Caco-2 (cell line): ENCODE results near the gene CD160. TPM values are rescaled to one million over a fixed set of nuclear protein-coding genes. Genes with fewer than 3 reads are reported as not detected.
"Not testable (repeated sequence)": the region's sequence is repeated elsewhere in the genome, so short reads cannot be mapped to it uniquely, and the experiment has no call there.

Experiments used
- BruUV-seq: library from RNA; stranded (reverse); fragments of 400-500 nt; replicated peaks from 2 replicates; lab custom pipeline; 2021; lab: Mats Ljungman, UMichigan
- CTCF ChIA-PET: fragments of 300-600 bp; sonication (Branson Sonifier 250); formaldehyde crosslinking; loops from one replicate; lab custom pipeline; 2022; ENCODE audit warnings: antibody characterized with exemption; lab: Charles Lee
- POLR2A ChIA-PET: fragments of 300-600 bp; sonication (Branson Sonifier 250); formaldehyde crosslinking; loops from one replicate; lab custom pipeline; 2022; ENCODE audit warnings: antibody characterized with exemption; lab: Charles Lee
- DNase-seq, 2 experiments: peaks; one replicate each; pipeline versions ENCODE4 v3.0.0 to v3.0.0-alpha.2; 2020 to 2022
- H3K27me3 ChIP-seq: replicated peaks from 2 replicates; pipeline ENCODE4 v1.6.0; 2011; ENCODE audit warnings: low read length; ENCODE audit not compliant: control insufficient read depth, insufficient read depth
- H3K36me3 ChIP-seq: 2 replicates; pipeline ENCODE4 v1.5.1; 2011; ENCODE audit warnings: low read length; ENCODE audit not compliant: control insufficient read depth, insufficient read depth
- H3K4me1 ChIP-seq: fragments of 250-450 bp; sonication (Bioruptor Pico); 2 replicates; pipeline ENCODE4 v1.5.1; 2020; ENCODE audit warnings: mild to moderate bottlenecking
- H3K4me3 ChIP-seq: 2 replicates; pipeline ENCODE4 v1.5.1; 2011; ENCODE audit warnings: low read depth, mild to moderate bottlenecking, control low read depth, low read length
- H3K9me3 ChIP-seq: fragments of 250-450 bp; sonication (Bioruptor Pico); 2 replicates; pipeline ENCODE4 v1.5.1; 2020; ENCODE audit warnings: mild to moderate bottlenecking, moderate library complexity
- H3K27ac Mint-ChIP-seq: one replicate; pipeline ENCODE4 v1.8.0; 2022; ENCODE audit warnings: mixed read lengths; ENCODE audit not compliant: unreplicated experiment
- H3K27me3 Mint-ChIP-seq: one replicate; pipeline ENCODE4 v1.8.0; 2022; ENCODE audit warnings: mixed read lengths; ENCODE audit not compliant: insufficient read depth, unreplicated experiment
- H3K36me3 Mint-ChIP-seq: one replicate; pipeline ENCODE4 v1.8.0; 2022; ENCODE audit warnings: mild to moderate bottlenecking, mixed read lengths; ENCODE audit not compliant: insufficient read depth, unreplicated experiment
- H3K4me1 Mint-ChIP-seq: one replicate; pipeline ENCODE4 v1.8.0; 2022; ENCODE audit warnings: low read depth, mixed read lengths; ENCODE audit not compliant: unreplicated experiment
- H3K4me3 Mint-ChIP-seq: one replicate; pipeline ENCODE4 v1.8.0; 2022; ENCODE audit warnings: mild to moderate bottlenecking, moderate library complexity, mixed read lengths; ENCODE audit not compliant: unreplicated experiment
- H3K9me3 Mint-ChIP-seq: one replicate; pipeline ENCODE4 v1.8.0; 2022; ENCODE audit warnings: mixed read lengths; ENCODE audit not compliant: unreplicated experiment
- CTCF ChIP-seq, 2 experiments: fragments of 200-600 bp in 1 of 2; IDR thresholded peaks; 1 replicate in 1 of 2; 2 replicates in 1 of 2; pipeline versions ENCODE4 v1.5.1 to v1.8.0; 2011 to 2022; ENCODE audit warnings: antibody characterized with exemption in 1 of 2, control low read depth in 1 of 2, inconsistent platforms in 1 of 2, low read depth in 1 of 2, low read length in 1 of 2, mild to moderate bottlenecking in 1 of 2, moderate library complexity in 1 of 2; ENCODE audit not compliant: insufficient read depth in 1 of 2, severe bottlenecking in 1 of 2, unreplicated experiment in 1 of 2
- intact Hi-C: fragments of 100-400 bp; cut with micrococcal nuclease; formaldehyde crosslinking; loops from one replicate; pipeline ENCODE4 v1.10.0; 2022; ENCODE audit not compliant: unreplicated experiment
- total RNA-seq: library from RNA; stranded (reverse); gene quantifications from 2 replicates; pipeline ENCODE4 v1.2.3, GENCODE V29; 2022

Gene CD160
- total RNA-seq, 1 experiment from 2014 or later = 0.20 TPM

- Mint-ChIP-seq H3K27ac (no peak overlapping the region), H3K27me3 (no peaks in the 10 kb centered on the region), H3K4me1 (peaks cover 6% of the 10 kb centered on the region), H3K36me3 (peaks cover 43% of the 10 kb centered on the region), H3K4me3 (no peak overlapping the region), H3K9me3 (no peaks in the 10 kb centered on the region)
- peaks cover 2% of the 10 kb centered on the region for H3K36me3 ChIP-seq
- peaks cover 22% of the 10 kb centered on the region for H3K9me3 ChIP-seq
- no peak overlapping the region for H3K4me3 ChIP-seq
- TF ChIP-seq CTCF (IDR thresholded peaks at IDR 0.05; ENCODE audit: insufficient read depth in 1 of 2, low read depth in 1 of 2, low read length in 1 of 2, severe bottlenecking in 1 of 2, unreplicated experiment in 1 of 2) = no peak
- intact Hi-C loops = no loop called here
- peaks cover 37% of the 10 kb centered on the region for H3K4me1 ChIP-seq
- ChIA-PET POLR2A (no interaction called here), CTCF (no interaction called here)
- no TSS peak for BruUV-seq
- H3K27me3 ChIP-seq = no peaks in the 10 kb centered on the region
- no peak for DNase-seq
Measured at GRCh38 chr1:145759721-145760120, 40.4 kb downstream of the CD160 start.

GRCh38 chr1:145760395-145760949 lies 41.2 kb downstream of the CD160 start:
- CTCF ChIA-PET, DNase-seq, H3K27me3 Mint-ChIP-seq, POLR2A ChIA-PET, H3K4me1 Mint-ChIP-seq, H3K4me3 Mint-ChIP-seq, H3K4me3 ChIP-seq, H3K36me3 ChIP-seq, intact Hi-C loops, H3K27ac Mint-ChIP-seq, H3K27me3 ChIP-seq, H3K9me3 Mint-ChIP-seq, BruUV-seq: not testable (repeated sequence)
- peaks cover 43% of the 10 kb centered on the region for H3K4me1 ChIP-seq
- peaks cover 22% of the 10 kb centered on the region for H3K9me3 ChIP-seq
- H3K36me3 Mint-ChIP-seq = peaks cover 43% of the 10 kb centered on the region

- H3K36me3 ChIP-seq, H3K4me3 Mint-ChIP-seq, H3K4me3 ChIP-seq, intact Hi-C loops, POLR2A ChIA-PET, H3K27ac Mint-ChIP-seq, CTCF ChIA-PET, BruUV-seq, H3K27me3 ChIP-seq, H3K27me3 Mint-ChIP-seq, H3K4me1 Mint-ChIP-seq, H3K9me3 Mint-ChIP-seq: not testable (repeated sequence)
- Histone ChIP-seq H3K9me3 (peaks cover 22% of the 10 kb centered on the region), H3K4me1 (peaks cover 51% of the 10 kb centered on the region)
- H3K36me3 Mint-ChIP-seq = peaks cover 43% of the 10 kb centered on the region
- peak in 1 of 2 experiments; percentile 7 for DNase-seq
Measured at GRCh38 chr1:145761498-145761897, 42.2 kb downstream of the CD160 start.

- H3K4me1 Mint-ChIP-seq, CTCF ChIA-PET, POLR2A ChIA-PET, H3K27me3 Mint-ChIP-seq, H3K4me3 ChIP-seq, H3K27ac Mint-ChIP-seq, H3K27me3 ChIP-seq, intact Hi-C loops, H3K9me3 Mint-ChIP-seq, H3K36me3 ChIP-seq, BruUV-seq: not testable (repeated sequence)
- Mint-ChIP-seq H3K36me3 (peaks cover 43% of the 10 kb centered on the region), H3K4me3 (peak overlapping the region; percentile 20)
- Histone ChIP-seq H3K9me3 (peaks cover 22% of the 10 kb centered on the region), H3K4me1 (peaks cover 51% of the 10 kb centered on the region)
- DNase-seq = peak in 1 of 2 experiments; percentile 4
Measured at GRCh38 chr1:145762001-145762400, 42.7 kb downstream of the CD160 start.

- H3K9me3 ChIP-seq = peaks cover 22% of the 10 kb centered on the region
- H3K36me3 Mint-ChIP-seq = peaks cover 56% of the 10 kb centered on the region
- H3K27me3 Mint-ChIP-seq, CTCF ChIA-PET, intact Hi-C loops, H3K27ac Mint-ChIP-seq, H3K4me3 Mint-ChIP-seq, DNase-seq, H3K9me3 Mint-ChIP-seq, H3K4me3 ChIP-seq, BruUV-seq, H3K36me3 ChIP-seq, H3K27me3 ChIP-seq, H3K4me1 Mint-ChIP-seq, POLR2A ChIA-PET: not testable (repeated sequence)
- H3K4me1 ChIP-seq = peaks cover 42% of the 10 kb centered on the region
Measured at GRCh38 chr1:145764231-145764940, 45.1 kb downstream of the CD160 start.

GRCh38 chr1:145765127-145765526 lies 45.8 kb downstream of the CD160 start:
- intact Hi-C loops = loop anchor here (1.0 kb wide), 1 partner anchor 25 kb away; no protein-coding TSS in a partner anchor
- H3K36me3 Mint-ChIP-seq = peaks cover 50% of the 10 kb centered on the region
- H3K4me3 ChIP-seq, H3K4me1 Mint-ChIP-seq, H3K4me3 Mint-ChIP-seq, H3K27me3 Mint-ChIP-seq, CTCF ChIA-PET, H3K9me3 Mint-ChIP-seq, BruUV-seq, H3K27me3 ChIP-seq, H3K36me3 ChIP-seq: not testable (repeated sequence)
- Histone ChIP-seq H3K4me1 (peaks cover 42% of the 10 kb centered on the region), H3K9me3 (peaks cover 22% of the 10 kb centered on the region)
- POLR2A ChIA-PET = interaction anchor here (1.0 kb wide), 1 partner anchor 59 kb away, joined by 4 read pairs; the partner anchor contains the start of genes POLR3C and RNF115
- peak overlapping the region; percentile 86 for H3K27ac Mint-ChIP-seq
- DNase-seq = peak; percentile 51 to 65
